ENCODE data around the gene HELQ.

Gene HELQ

GRCh38 chr4:83371936-83372335 is 83.7 kb downstream of the HELQ start:
- WGBS, 2 experiments: 86 to 90% methylated on average over 1 of the region's 1 CpG
- Histone ChIP-seq H3K9me3 (ENCODE audit: control insufficient read depth, low read length) (no peaks in the 10 kb centered on the region), H3K4me1 (ENCODE audit: control insufficient read depth, insufficient read depth, low read length) (no peaks in the 10 kb centered on the region), H3K27ac (ENCODE audit: insufficient read depth, low read depth, low read length, poor library complexity, severe bottlenecking) (no peak overlapping the region), H3K36me3 (ENCODE audit: control insufficient read depth, insufficient read depth, low read length) (no peaks in the 10 kb centered on the region), H3K27me3 (ENCODE audit: control insufficient read depth, insufficient read depth, low read length, poor library complexity, severe bottlenecking) (no peaks in the 10 kb centered on the region), H3K4me3 (ENCODE audit: insufficient read depth, low read depth, low read length) (no peak overlapping the region)

- Histone ChIP-seq H3K36me3 (ENCODE audit: control insufficient read depth, insufficient read depth, low read length) (no peaks in the 10 kb centered on the region), H3K4me1 (ENCODE audit: control insufficient read depth, insufficient read depth, low read length) (no peaks in the 10 kb centered on the region), H3K27ac (ENCODE audit: insufficient read depth, low read depth, low read length, poor library complexity, severe bottlenecking) (no peak overlapping the region), H3K9me3 (ENCODE audit: control insufficient read depth, low read length) (no peaks in the 10 kb centered on the region), H3K4me3 (ENCODE audit: insufficient read depth, low read depth, low read length) (no peak overlapping the region), H3K27me3 (ENCODE audit: control insufficient read depth, insufficient read depth, low read length, poor library complexity, severe bottlenecking) (no peaks in the 10 kb centered on the region)
- WGBS, 2 experiments: 93% methylated on average over 5 of the region's 5 CpGs
These were observed 84.4 kb downstream of the HELQ start for GRCh38 chr4:83371235-83371634.

GRCh38 chr4:83370640-83370906 is 85.0 kb downstream of the HELQ start:
- WGBS, 2 experiments: 88 to 100% methylated on average over 1 of the region's 1 CpG
- no peak overlapping the region for H3K27ac ChIP-seq (ENCODE audit: insufficient read depth, low read depth, low read length, poor library complexity, severe bottlenecking)
- no peaks in the 10 kb centered on the region for H3K4me1 ChIP-seq (ENCODE audit: control insufficient read depth, insufficient read depth, low read length)
- H3K36me3 ChIP-seq (ENCODE audit: control insufficient read depth, insufficient read depth, low read length): no peaks in the 10 kb centered on the region
- no peaks in the 10 kb centered on the region for H3K27me3 ChIP-seq (ENCODE audit: control insufficient read depth, insufficient read depth, low read length, poor library complexity, severe bottlenecking)
- no peak overlapping the region for H3K4me3 ChIP-seq (ENCODE audit: insufficient read depth, low read depth, low read length)
- no peaks in the 10 kb centered on the region for H3K9me3 ChIP-seq (ENCODE audit: control insufficient read depth, low read length)

GRCh38 chr4:83369831-83370639 is 85.6 kb downstream of the HELQ start:
- Histone ChIP-seq H3K9me3 (ENCODE audit: control insufficient read depth, low read length) (no peaks in the 10 kb centered on the region), H3K27ac (ENCODE audit: insufficient read depth, low read depth, low read length, poor library complexity, severe bottlenecking) (no peak overlapping the region), H3K4me1 (ENCODE audit: control insufficient read depth, insufficient read depth, low read length) (no peaks in the 10 kb centered on the region), H3K27me3 (ENCODE audit: control insufficient read depth, insufficient read depth, low read length, poor library complexity, severe bottlenecking) (no peaks in the 10 kb centered on the region), H3K4me3 (ENCODE audit: insufficient read depth, low read depth, low read length) (no peak overlapping the region), H3K36me3 (ENCODE audit: control insufficient read depth, insufficient read depth, low read length) (no peaks in the 10 kb centered on the region)
- WGBS, 2 experiments: 80 to 83% methylated on average over 4 of the region's 4 CpGs

GRCh38 chr4:83364312-83364711 is 91.3 kb downstream of the HELQ start:
- no peaks in the 10 kb centered on the region for H3K9me3 ChIP-seq (ENCODE audit: control insufficient read depth, low read length)
- no peaks in the 10 kb centered on the region for H3K27me3 ChIP-seq (ENCODE audit: control insufficient read depth, insufficient read depth, low read length, poor library complexity, severe bottlenecking)
- 95 to 97% methylated on average over 3 of the region's 3 CpGs for WGBS, 2 experiments
- no peaks in the 10 kb centered on the region for H3K36me3 ChIP-seq (ENCODE audit: control insufficient read depth, insufficient read depth, low read length)
- no peaks in the 10 kb centered on the region for H3K4me1 ChIP-seq (ENCODE audit: control insufficient read depth, insufficient read depth, low read length)
- H3K4me3 ChIP-seq (ENCODE audit: insufficient read depth, low read depth, low read length): no peak overlapping the region
- no peak overlapping the region for H3K27ac ChIP-seq (ENCODE audit: insufficient read depth, low read depth, low read length, poor library complexity, severe bottlenecking)

GRCh38 chr4:83362492-83363329 is 92.9 kb downstream of the HELQ start:
- Histone ChIP-seq H3K27ac (ENCODE audit: insufficient read depth, low read depth, low read length, poor library complexity, severe bottlenecking) (no peak overlapping the region), H3K27me3 (ENCODE audit: control insufficient read depth, insufficient read depth, low read length, poor library complexity, severe bottlenecking) (no peaks in the 10 kb centered on the region), H3K4me1 (ENCODE audit: control insufficient read depth, insufficient read depth, low read length) (no peaks in the 10 kb centered on the region), H3K4me3 (ENCODE audit: insufficient read depth, low read depth, low read length) (no peak overlapping the region), H3K9me3 (ENCODE audit: control insufficient read depth, low read length) (no peaks in the 10 kb centered on the region), H3K36me3 (ENCODE audit: control insufficient read depth, insufficient read depth, low read length) (no peaks in the 10 kb centered on the region)
- 94 to 96% methylated on average over 9 of the region's 9 CpGs for WGBS, 2 experiments

- H3K9me3 ChIP-seq (ENCODE audit: control insufficient read depth, low read length): no peaks in the 10 kb centered on the region
- H3K27ac ChIP-seq (ENCODE audit: insufficient read depth, low read depth, low read length, poor library complexity, severe bottlenecking): no peak overlapping the region
- H3K4me3 ChIP-seq (ENCODE audit: insufficient read depth, low read depth, low read length): no peak overlapping the region
- no peaks in the 10 kb centered on the region for H3K36me3 ChIP-seq (ENCODE audit: control insufficient read depth, insufficient read depth, low read length)
- 74 to 78% methylated on average over 7 of the region's 7 CpGs for WGBS, 2 experiments
- no peaks in the 10 kb centered on the region for H3K27me3 ChIP-seq (ENCODE audit: control insufficient read depth, insufficient read depth, low read length, poor library complexity, severe bottlenecking)
- no peaks in the 10 kb centered on the region for H3K4me1 ChIP-seq (ENCODE audit: control insufficient read depth, insufficient read depth, low read length)
These were observed 94.1 kb downstream of the HELQ start for GRCh38 chr4:83361416-83362103.

- WGBS, 2 experiments: 90 to 93% methylated on average over 4 of the region's 4 CpGs
- Histone ChIP-seq H3K27me3 (ENCODE audit: control insufficient read depth, insufficient read depth, low read length, poor library complexity, severe bottlenecking) (no peaks in the 10 kb centered on the region), H3K36me3 (ENCODE audit: control insufficient read depth, insufficient read depth, low read length) (no peaks in the 10 kb centered on the region), H3K9me3 (ENCODE audit: control insufficient read depth, low read length) (no peaks in the 10 kb centered on the region), H3K4me1 (ENCODE audit: control insufficient read depth, insufficient read depth, low read length) (no peaks in the 10 kb centered on the region), H3K27ac (ENCODE audit: insufficient read depth, low read depth, low read length, poor library complexity, severe bottlenecking) (no peak overlapping the region), H3K4me3 (ENCODE audit: insufficient read depth, low read depth, low read length) (no peak overlapping the region)
These were observed 95.6 kb downstream of the HELQ start for GRCh38 chr4:83360018-83360417.

GRCh38 chr4:83358410-83358809 is 97.2 kb downstream of the HELQ start:
- no peak overlapping the region for H3K27ac ChIP-seq (ENCODE audit: insufficient read depth, low read depth, low read length, poor library complexity, severe bottlenecking)
- no peak overlapping the region for H3K4me3 ChIP-seq (ENCODE audit: insufficient read depth, low read depth, low read length)
- no peaks in the 10 kb centered on the region for H3K9me3 ChIP-seq (ENCODE audit: control insufficient read depth, low read length)
- H3K4me1 ChIP-seq (ENCODE audit: control insufficient read depth, insufficient read depth, low read length): no peaks in the 10 kb centered on the region
- 80 to 100% methylated on average over 1 of the region's 1 CpG for WGBS, 2 experiments
- no peaks in the 10 kb centered on the region for H3K36me3 ChIP-seq (ENCODE audit: control insufficient read depth, insufficient read depth, low read length)
- H3K27me3 ChIP-seq (ENCODE audit: control insufficient read depth, insufficient read depth, low read length, poor library complexity, severe bottlenecking): no peaks in the 10 kb centered on the region
